ENCODE results near the gene CYP51A1.
A peak's percentile ranks its signal among the peaks of the same experiment; 100 is the strongest.
"Not testable (repeated sequence)": the region's sequence is repeated elsewhere in the genome, so short reads cannot be mapped to it uniquely, and the experiment has no call there.

The CYP51A1 gene

DNA sequence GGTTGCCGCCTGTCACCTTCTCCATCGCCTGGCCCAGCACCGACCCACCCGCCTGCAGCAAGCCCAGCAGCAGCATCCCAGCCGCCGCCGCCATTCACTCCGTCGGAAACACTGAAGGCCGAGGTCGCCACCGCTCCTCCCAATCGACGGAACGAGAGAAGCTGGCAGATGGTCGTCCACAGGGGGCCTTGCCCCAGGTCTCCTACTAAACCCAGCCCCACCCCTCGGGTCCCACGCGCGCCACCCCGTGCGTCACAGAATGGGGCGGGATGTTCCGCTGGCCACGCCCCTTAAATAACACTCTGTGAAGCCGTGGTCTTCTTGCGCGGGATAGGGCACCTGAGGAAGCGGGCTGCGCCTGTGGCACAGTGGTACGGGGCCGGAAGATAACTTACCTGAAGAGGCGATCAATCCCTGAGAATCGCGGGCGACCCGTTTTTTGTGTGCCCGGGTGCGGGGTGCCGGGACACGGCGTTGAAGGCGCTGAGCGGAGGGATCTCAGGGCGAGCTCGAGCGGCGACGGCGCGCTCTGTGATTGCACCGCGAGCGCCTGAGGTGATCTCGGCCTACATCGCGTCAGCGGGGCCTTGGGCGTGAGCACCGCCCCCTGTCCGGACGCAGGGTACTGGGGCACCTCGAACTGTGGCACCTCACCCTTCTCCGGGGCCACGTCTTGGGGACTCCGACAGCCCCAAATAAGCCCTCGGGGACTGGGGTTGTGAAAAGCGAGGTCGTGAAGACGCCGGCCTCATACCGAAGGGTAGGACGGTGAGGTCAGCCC is at the start of gene CYP51A1:
TSS of gene CYP51A1 (minus strand) at position 207 of the 781 bp plus-strand sequence. CDS start at position 94, 113 bp downstream.
- Histone ChIP-seq H3K9me3 (ENCODE audit: control insufficient read depth, low read length) (no peaks in the 10 kb centered on the region), H3K4me3 (ENCODE audit: low read length) (peak within 1 kb of the TSS; percentile 86), H3K4me1 (ENCODE audit: control insufficient read depth, insufficient read depth, low read length) (peaks cover 25% of the 10 kb centered on the region), H3K36me3 (ENCODE audit: control insufficient read depth, insufficient read depth, low read length, severe bottlenecking) (peaks cover 20% of the 10 kb centered on the region), H3K9ac (ENCODE audit: low read length) (peak within 1 kb of the TSS; percentile 94), H3K27me3 (replicated peaks; ENCODE audit: control insufficient read depth, insufficient read depth, low read length) (no peaks in the 10 kb centered on the region)
- DNase-seq (ENCODE audit: low read depth): peak; percentile 97

DNA sequence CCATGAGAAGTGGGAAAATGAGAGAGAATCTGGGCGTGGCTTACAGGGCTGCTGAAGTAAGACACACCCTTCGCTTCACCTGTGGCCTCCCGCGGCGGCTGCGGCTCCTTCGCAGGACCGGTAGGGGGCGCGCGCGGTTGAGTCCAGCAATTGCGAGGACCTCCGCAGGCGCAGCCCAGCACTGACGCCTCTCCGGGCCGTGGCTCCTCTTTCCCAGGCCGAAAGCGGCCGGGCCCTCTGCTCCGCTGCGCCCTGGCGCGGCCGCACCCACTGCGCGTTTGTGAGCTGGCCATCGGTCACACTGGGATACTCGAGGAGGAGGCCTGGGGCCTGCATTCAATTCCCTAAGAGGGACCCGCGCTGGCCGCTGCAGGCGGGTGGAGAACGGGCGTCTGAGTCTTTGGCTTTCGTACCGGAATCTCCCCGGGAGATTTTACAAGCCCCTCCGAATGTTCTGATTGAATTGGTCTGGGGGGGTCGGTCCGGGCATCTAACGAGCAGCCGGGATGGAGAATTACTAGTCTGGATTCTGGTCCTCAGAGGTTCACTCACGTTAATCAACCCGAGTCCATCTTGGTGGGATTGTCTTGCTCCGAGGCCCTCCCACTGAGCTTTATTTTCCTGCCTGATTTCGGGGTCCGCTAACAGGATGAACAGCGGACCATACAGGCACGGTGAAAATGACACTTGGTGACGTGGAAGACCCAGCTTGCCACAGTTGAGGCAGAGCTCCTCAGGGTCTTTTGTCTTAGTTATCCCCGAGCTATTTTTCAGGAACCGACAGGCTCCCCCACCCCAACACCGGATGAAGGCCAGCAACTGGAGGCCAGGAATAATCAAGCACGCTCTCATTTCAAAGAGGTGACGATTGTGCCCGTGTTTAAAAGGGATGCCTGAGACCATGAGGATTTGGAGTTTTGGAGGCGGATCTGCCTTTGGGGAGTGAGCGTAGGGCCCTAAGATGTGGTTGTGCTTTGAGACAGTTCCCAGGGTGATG is 44.9 kb upstream of the CYP51A1 start, which contains the start of gene LRRD1:
TSS of gene LRRD1 (minus strand) at position 215 of the 997 bp plus-strand sequence. CDS start 13,940 bp downstream, outside the sequence.
- H3K9ac ChIP-seq (ENCODE audit: low read length): peak within 1 kb of the TSS; percentile 91
- no peaks in the 10 kb centered on the region for H3K9me3 ChIP-seq (ENCODE audit: control insufficient read depth, low read length)
- DNase-seq (ENCODE audit: low read depth): peak; percentile 84
- H3K27me3 ChIP-seq (replicated peaks; ENCODE audit: control insufficient read depth, insufficient read depth, low read length): no peaks in the 10 kb centered on the region
- H3K4me3 ChIP-seq (ENCODE audit: low read length): peak within 1 kb of the TSS; percentile 77
- no peaks in the 10 kb centered on the region for H3K36me3 ChIP-seq (ENCODE audit: control insufficient read depth, insufficient read depth, low read length, severe bottlenecking)
- H3K4me1 ChIP-seq (ENCODE audit: control insufficient read depth, insufficient read depth, low read length): peaks cover 5% of the 10 kb centered on the region

- Histone ChIP-seq H3K4me1 (ENCODE audit: control insufficient read depth, insufficient read depth, low read length) (peaks cover 5% of the 10 kb centered on the region), H3K4me3 (ENCODE audit: low read length) (no peak overlapping the region), H3K27me3 (replicated peaks; ENCODE audit: control insufficient read depth, insufficient read depth, low read length) (no peaks in the 10 kb centered on the region), H3K9ac (ENCODE audit: low read length) (no peak overlapping the region), H3K36me3 (ENCODE audit: control insufficient read depth, insufficient read depth, low read length, severe bottlenecking) (no peaks in the 10 kb centered on the region), H3K9me3 (ENCODE audit: control insufficient read depth, low read length) (no peaks in the 10 kb centered on the region)
- DNase-seq (ENCODE audit: low read depth): peak; percentile 63
These were observed 43.1 kb upstream of the CYP51A1 start for GRCh38 chr7:92177362-92177761.

GRCh38 chr7:92169529-92169928 is 35.3 kb upstream of the CYP51A1 start:
- H3K36me3 ChIP-seq (ENCODE audit: control insufficient read depth, insufficient read depth, low read length, severe bottlenecking); DNase-seq (ENCODE audit: low read depth); H3K9me3 ChIP-seq (ENCODE audit: control insufficient read depth, low read length); H3K9ac ChIP-seq (ENCODE audit: low read length); H3K27me3 ChIP-seq (replicated peaks; ENCODE audit: control insufficient read depth, insufficient read depth, low read length); H3K4me1 ChIP-seq (ENCODE audit: control insufficient read depth, insufficient read depth, low read length); H3K4me3 ChIP-seq (ENCODE audit: low read length): not testable (repeated sequence)

DNA sequence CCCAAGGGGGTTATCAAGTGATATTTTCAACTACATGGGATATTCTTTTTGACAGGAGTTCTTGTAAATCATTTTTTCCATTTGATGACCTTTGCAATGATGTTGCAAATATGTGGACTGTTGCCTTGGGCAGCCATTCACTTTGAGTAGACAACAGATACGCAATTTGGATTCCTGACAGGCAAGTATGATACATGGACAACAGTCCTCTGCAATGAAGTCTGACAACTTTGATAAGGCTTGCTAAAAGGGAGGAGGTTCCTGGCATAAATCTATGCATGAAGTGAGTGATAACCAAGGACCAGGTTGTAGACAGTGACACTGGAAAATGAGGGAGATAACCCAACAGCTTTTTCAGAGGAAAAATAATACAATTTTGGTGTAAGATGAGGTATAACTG is 27.0 kb upstream of the CYP51A1 start:
- Histone ChIP-seq H3K9me3 (ENCODE audit: control insufficient read depth, low read length) (no peaks in the 10 kb centered on the region), H3K27me3 (replicated peaks; ENCODE audit: control insufficient read depth, insufficient read depth, low read length) (no peaks in the 10 kb centered on the region), H3K4me1 (ENCODE audit: control insufficient read depth, insufficient read depth, low read length) (peaks cover 27% of the 10 kb centered on the region), H3K9ac (ENCODE audit: low read length) (no peak overlapping the region), H3K4me3 (ENCODE audit: low read length) (no peak overlapping the region), H3K36me3 (ENCODE audit: control insufficient read depth, insufficient read depth, low read length, severe bottlenecking) (no peaks in the 10 kb centered on the region)
- DNase-seq (ENCODE audit: low read depth): no peak

GRCh38 chr7:92158660-92159575 is 24.6 kb upstream of the CYP51A1 start:
- H3K4me1 ChIP-seq (ENCODE audit: control insufficient read depth, insufficient read depth, low read length): peaks cover 25% of the 10 kb centered on the region
- peak overlapping the region; percentile 1 for H3K9ac ChIP-seq (ENCODE audit: low read length)
- H3K27me3 ChIP-seq (replicated peaks; ENCODE audit: control insufficient read depth, insufficient read depth, low read length): no peaks in the 10 kb centered on the region
- no peaks in the 10 kb centered on the region for H3K36me3 ChIP-seq (ENCODE audit: control insufficient read depth, insufficient read depth, low read length, severe bottlenecking)
- DNase-seq (ENCODE audit: low read depth): peak; percentile 80
- H3K9me3 ChIP-seq (ENCODE audit: control insufficient read depth, low read length): no peaks in the 10 kb centered on the region
- H3K4me3 ChIP-seq (ENCODE audit: low read length): peak overlapping the region; percentile 48

- DNase-seq (ENCODE audit: low read depth): peak; percentile 43
- Histone ChIP-seq H3K27me3 (replicated peaks; ENCODE audit: control insufficient read depth, insufficient read depth, low read length) (no peaks in the 10 kb centered on the region), H3K36me3 (ENCODE audit: control insufficient read depth, insufficient read depth, low read length, severe bottlenecking) (no peaks in the 10 kb centered on the region), H3K9ac (ENCODE audit: low read length) (no peak overlapping the region), H3K9me3 (ENCODE audit: control insufficient read depth, low read length) (no peaks in the 10 kb centered on the region), H3K4me1 (ENCODE audit: control insufficient read depth, insufficient read depth, low read length) (peaks cover 25% of the 10 kb centered on the region), H3K4me3 (ENCODE audit: low read length) (no peak overlapping the region)
These were observed 22.7 kb upstream of the CYP51A1 start for GRCh38 chr7:92156990-92157389.

GRCh38 chr7:92155108-92155739 is 20.9 kb upstream of the CYP51A1 start:
- Histone ChIP-seq H3K9ac (ENCODE audit: low read length) (no peak overlapping the region), H3K4me3 (ENCODE audit: low read length) (no peak overlapping the region), H3K36me3 (ENCODE audit: control insufficient read depth, insufficient read depth, low read length, severe bottlenecking) (no peaks in the 10 kb centered on the region), H3K27me3 (replicated peaks; ENCODE audit: control insufficient read depth, insufficient read depth, low read length) (no peaks in the 10 kb centered on the region), H3K4me1 (ENCODE audit: control insufficient read depth, insufficient read depth, low read length) (peaks cover 20% of the 10 kb centered on the region), H3K9me3 (ENCODE audit: control insufficient read depth, low read length) (no peaks in the 10 kb centered on the region)
- DNase-seq (ENCODE audit: low read depth): no peak

DNA sequence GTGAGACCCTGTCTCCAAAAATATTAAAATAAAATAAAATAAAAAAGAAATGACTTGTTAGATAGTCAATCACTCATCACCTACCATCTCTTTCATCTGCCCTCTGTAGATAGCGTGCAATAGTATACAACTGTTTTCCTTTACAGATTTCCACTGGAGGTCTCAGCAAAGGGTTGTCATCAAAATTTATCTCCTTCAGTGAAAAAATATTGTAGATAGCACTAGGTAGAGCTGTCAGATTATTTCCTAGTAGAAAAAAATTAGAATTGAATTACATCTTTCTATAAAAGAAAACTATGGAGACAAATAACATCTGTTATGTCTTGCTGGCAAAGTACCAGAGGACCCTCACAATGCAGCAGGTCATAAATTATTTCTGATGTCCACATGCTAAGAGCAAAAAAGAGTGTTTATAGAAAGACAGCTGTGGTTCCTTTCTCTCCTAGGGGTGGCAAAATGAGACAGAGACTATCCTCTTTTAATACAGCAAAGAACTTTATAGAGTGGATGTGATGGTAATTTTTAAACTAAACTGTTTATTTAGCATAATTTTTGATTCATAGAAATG is 16.3 kb upstream of the CYP51A1 start:
- Histone ChIP-seq H3K4me1 (ENCODE audit: control insufficient read depth, insufficient read depth, low read length) (no peaks in the 10 kb centered on the region), H3K9ac (ENCODE audit: low read length) (no peak overlapping the region), H3K4me3 (ENCODE audit: low read length) (no peak overlapping the region), H3K36me3 (ENCODE audit: control insufficient read depth, insufficient read depth, low read length, severe bottlenecking) (no peaks in the 10 kb centered on the region), H3K27me3 (replicated peaks; ENCODE audit: control insufficient read depth, insufficient read depth, low read length) (no peaks in the 10 kb centered on the region), H3K9me3 (ENCODE audit: control insufficient read depth, low read length) (no peaks in the 10 kb centered on the region)
- DNase-seq (ENCODE audit: low read depth): no peak

GRCh38 chr7:92149736-92150239 is 15.5 kb upstream of the CYP51A1 start:
- no peak for DNase-seq (ENCODE audit: low read depth)
- no peaks in the 10 kb centered on the region for H3K4me1 ChIP-seq (ENCODE audit: control insufficient read depth, insufficient read depth, low read length)
- H3K9ac ChIP-seq (ENCODE audit: low read length): no peak overlapping the region
- H3K36me3 ChIP-seq (ENCODE audit: control insufficient read depth, insufficient read depth, low read length, severe bottlenecking): no peaks in the 10 kb centered on the region
- H3K9me3 ChIP-seq (ENCODE audit: control insufficient read depth, low read length): no peaks in the 10 kb centered on the region
- no peak overlapping the region for H3K4me3 ChIP-seq (ENCODE audit: low read length)
- H3K27me3 ChIP-seq (replicated peaks; ENCODE audit: control insufficient read depth, insufficient read depth, low read length): no peaks in the 10 kb centered on the region
